HepG2 (cell line): ENCODE data around the gene TTC31. TPM values are rescaled to one million over a fixed set of nuclear protein-coding genes. Genes with fewer than 3 reads are reported as not detected.

Experiments used
- ADNP ChIP-seq: sonication (generic); formaldehyde crosslinking; IDR thresholded peaks from 2 replicates; pipeline ENCODE4 v1.4.0; 2020; ENCODE audit warnings: missing genetic modification reagents
- BRCA1 ChIP-seq: sonication (generic); formaldehyde crosslinking; IDR thresholded peaks from 2 replicates; pipeline ENCODE4 v1.4.0; 2020; ENCODE audit warnings: missing genetic modification reagents
- HDAC2 ChIP-seq: sonication (generic); formaldehyde crosslinking; IDR thresholded peaks from 2 replicates; pipeline ENCODE4 v1.4.0; 2020; ENCODE audit warnings: missing genetic modification reagents
- MED13 ChIP-seq: sonication (generic); formaldehyde crosslinking; IDR thresholded peaks from 2 replicates; pipeline ENCODE4 v1.5.0; 2020; ENCODE audit warnings: missing genetic modification reagents
- RFXANK ChIP-seq: IDR thresholded peaks from 2 replicates; pipeline ENCODE4 v1.6.1; 2016
- SATB2 ChIP-seq: sonication (generic); formaldehyde crosslinking; IDR thresholded peaks from 2 replicates; pipeline ENCODE4 v1.5.0; 2020; ENCODE audit warnings: missing genetic modification reagents
- YEATS4 ChIP-seq: sonication (generic); formaldehyde crosslinking; IDR thresholded peaks from 2 replicates; pipeline ENCODE4 v1.4.0; 2020; ENCODE audit warnings: missing genetic modification reagents, borderline replicate concordance
- ZBTB20 ChIP-seq: sonication (generic); formaldehyde crosslinking; IDR thresholded peaks from 2 replicates; pipeline ENCODE4 v1.8.1; 2023; ENCODE audit warnings: missing genetic modification reagents, low read depth, mild to moderate bottlenecking, borderline replicate concordance
- ZBTB38 ChIP-seq: sonication (generic); formaldehyde crosslinking; IDR thresholded peaks from 2 replicates; pipeline ENCODE4 v1.5.1; 2020; ENCODE audit warnings: mild to moderate bottlenecking, missing genetic modification reagents
- ZBTB7B ChIP-seq: sonication (generic); formaldehyde crosslinking; IDR thresholded peaks from 2 replicates; pipeline ENCODE4 v1.4.0; 2020; ENCODE audit warnings: missing genetic modification reagents
- ZIK1 ChIP-seq: sonication (generic); formaldehyde crosslinking; IDR thresholded peaks from 2 replicates; pipeline ENCODE4 v1.5.0; 2020; ENCODE audit warnings: mild to moderate bottlenecking, low read depth, missing genetic modification reagents, borderline replicate concordance
- ZNF567 ChIP-seq: sonication (generic); formaldehyde crosslinking; IDR thresholded peaks from 2 replicates; pipeline ENCODE4 v1.8.1; 2023; ENCODE audit warnings: mild to moderate bottlenecking, missing genetic modification reagents, borderline replicate concordance
- polyA plus RNA-seq, 8 experiments: library from polyadenylated mRNA; depleted of rRNA in 3 of 8; stranded (reverse) in 7 of 8; unstranded in 1 of 8; fragments of >200 nt; fragmentation: Illumina TruSeq in 4 of 8; extraction: Trizol in 4 of 8; gene quantifications; 2 replicates each; pipeline versions ENCODE4 v1.2.1 to v1.2.3, GENCODE V29; 2011 to 2016; ENCODE audit warnings: low read depth in 4 of 8, missing spikeins in 1 of 8, mixed read lengths in 1 of 8; ENCODE audit not compliant: insufficient read depth in 1 of 8
- total RNA-seq, 5 experiments: library from RNA; depleted of rRNA; stranded (reverse); fragments of >200 nt; fragmentation: Illumina TruSeq; extraction: Trizol; gene quantifications; 2 replicates each; pipeline ENCODE4 v1.2.3, GENCODE V29; 2016; ENCODE audit warnings: low read depth in 1 of 5
- TF ChIP-seq, protein P1 (sequence below): sonication (generic); formaldehyde crosslinking; IDR thresholded peaks from 2 replicates; pipeline ENCODE4 v1.4.0; 2020; ENCODE audit warnings: missing genetic modification reagents
- TF ChIP-seq, protein P2 (sequence below): IDR thresholded peaks from 2 replicates; pipeline ENCODE4 v1.4.0; 2020; ENCODE audit warnings: mild to moderate bottlenecking, missing genetic modification reagents
- TF ChIP-seq, protein P3 (sequence below): sonication (generic); formaldehyde crosslinking; IDR thresholded peaks from 2 replicates; pipeline ENCODE4 v1.5.0; 2020; ENCODE audit warnings: missing genetic modification reagents
- TF ChIP-seq, protein P4 (sequence below): sonication (generic); formaldehyde crosslinking; IDR thresholded peaks from 2 replicates; pipeline ENCODE4 v1.5.0; 2020; ENCODE audit warnings: missing genetic modification reagents
- TF ChIP-seq, protein P5 (sequence below): sonication (generic); formaldehyde crosslinking; IDR thresholded peaks from 2 replicates; pipeline ENCODE4 v1.4.0; 2020; ENCODE audit warnings: missing genetic modification reagents, borderline replicate concordance

TTC31 gene
- total and polyA plus RNA-seq, 2 of the 13 experiments (the other 11 are each of a cell fraction or from before 2014, with no cell fraction given): 28.3 to 39.5 TPM

DNA sequence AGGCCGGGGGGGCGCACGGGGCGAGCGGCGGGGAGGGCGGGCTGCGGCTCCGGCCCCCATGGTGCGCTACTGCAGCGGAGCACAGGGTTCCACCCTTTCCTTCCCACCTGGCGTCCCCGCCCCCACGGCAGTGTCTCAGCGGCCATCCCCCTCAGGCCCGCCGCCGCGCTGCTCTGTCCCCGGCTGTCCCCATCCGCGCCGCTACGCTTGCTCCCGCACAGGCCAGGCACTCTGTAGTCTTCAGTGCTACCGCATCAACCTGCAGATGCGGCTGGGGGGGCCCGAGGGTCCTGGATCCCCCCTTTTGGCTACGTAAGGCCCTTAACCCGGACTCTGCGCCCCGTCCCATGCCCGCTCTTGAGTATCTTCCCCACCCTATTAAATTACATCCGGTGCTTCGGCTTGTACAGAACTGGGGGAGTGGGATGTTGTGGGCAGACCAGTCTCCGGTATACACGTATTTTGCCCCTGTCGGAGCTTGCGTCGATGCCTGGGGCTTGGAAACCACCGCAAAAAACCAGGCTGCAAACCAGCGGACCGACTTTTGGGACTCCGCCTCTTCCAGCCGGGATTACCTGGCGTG, 25.2 kb upstream of the TTC31 start (continued):
- TF ChIP-seq MED13 (peak; percentile 56; the same call in 1 of the 2 replicates), ZBTB20 (CRISPR knock-in tag) (peak; percentile 81; the same call in 1 of the 2 replicates), YEATS4 (peak; percentile 82), BRCA1 (CRISPR knock-in tag) (no peak), ZBTB7B (peak; percentile 90), SATB2 (CRISPR knock-in tag) (no peak), ZNF567 (CRISPR knock-in tag) (no peak), HDAC2 (CRISPR knock-in tag) (no peak), RFXANK (CRISPR knock-in tag) (no peak), ZBTB38 (CRISPR knock-in tag) (peak; percentile 54), ZIK1 (CRISPR knock-in tag) (0 out of 2 replicates have a peak, but pooled peaks have one; percentile 49), ADNP (no peak)
- TF ChIP-seq, protein P1, sequence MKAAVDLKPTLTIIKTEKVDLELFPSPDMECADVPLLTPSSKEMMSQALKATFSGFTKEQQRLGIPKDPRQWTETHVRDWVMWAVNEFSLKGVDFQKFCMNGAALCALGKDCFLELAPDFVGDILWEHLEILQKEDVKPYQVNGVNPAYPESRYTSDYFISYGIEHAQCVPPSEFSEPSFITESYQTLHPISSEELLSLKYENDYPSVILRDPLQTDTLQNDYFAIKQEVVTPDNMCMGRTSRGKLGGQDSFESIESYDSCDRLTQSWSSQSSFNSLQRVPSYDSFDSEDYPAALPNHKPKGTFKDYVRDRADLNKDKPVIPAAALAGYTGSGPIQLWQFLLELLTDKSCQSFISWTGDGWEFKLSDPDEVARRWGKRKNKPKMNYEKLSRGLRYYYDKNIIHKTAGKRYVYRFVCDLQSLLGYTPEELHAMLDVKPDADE: no peak
- TF ChIP-seq, protein P2, sequence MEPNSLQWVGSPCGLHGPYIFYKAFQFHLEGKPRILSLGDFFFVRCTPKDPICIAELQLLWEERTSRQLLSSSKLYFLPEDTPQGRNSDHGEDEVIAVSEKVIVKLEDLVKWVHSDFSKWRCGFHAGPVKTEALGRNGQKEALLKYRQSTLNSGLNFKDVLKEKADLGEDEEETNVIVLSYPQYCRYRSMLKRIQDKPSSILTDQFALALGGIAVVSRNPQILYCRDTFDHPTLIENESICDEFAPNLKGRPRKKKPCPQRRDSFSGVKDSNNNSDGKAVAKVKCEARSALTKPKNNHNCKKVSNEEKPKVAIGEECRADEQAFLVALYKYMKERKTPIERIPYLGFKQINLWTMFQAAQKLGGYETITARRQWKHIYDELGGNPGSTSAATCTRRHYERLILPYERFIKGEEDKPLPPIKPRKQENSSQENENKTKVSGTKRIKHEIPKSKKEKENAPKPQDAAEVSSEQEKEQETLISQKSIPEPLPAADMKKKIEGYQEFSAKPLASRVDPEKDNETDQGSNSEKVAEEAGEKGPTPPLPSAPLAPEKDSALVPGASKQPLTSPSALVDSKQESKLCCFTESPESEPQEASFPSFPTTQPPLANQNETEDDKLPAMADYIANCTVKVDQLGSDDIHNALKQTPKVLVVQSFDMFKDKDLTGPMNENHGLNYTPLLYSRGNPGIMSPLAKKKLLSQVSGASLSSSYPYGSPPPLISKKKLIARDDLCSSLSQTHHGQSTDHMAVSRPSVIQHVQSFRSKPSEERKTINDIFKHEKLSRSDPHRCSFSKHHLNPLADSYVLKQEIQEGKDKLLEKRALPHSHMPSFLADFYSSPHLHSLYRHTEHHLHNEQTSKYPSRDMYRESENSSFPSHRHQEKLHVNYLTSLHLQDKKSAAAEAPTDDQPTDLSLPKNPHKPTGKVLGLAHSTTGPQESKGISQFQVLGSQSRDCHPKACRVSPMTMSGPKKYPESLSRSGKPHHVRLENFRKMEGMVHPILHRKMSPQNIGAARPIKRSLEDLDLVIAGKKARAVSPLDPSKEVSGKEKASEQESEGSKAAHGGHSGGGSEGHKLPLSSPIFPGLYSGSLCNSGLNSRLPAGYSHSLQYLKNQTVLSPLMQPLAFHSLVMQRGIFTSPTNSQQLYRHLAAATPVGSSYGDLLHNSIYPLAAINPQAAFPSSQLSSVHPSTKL (CRISPR knock-in tag): no peak
- TF ChIP-seq, protein P3, sequence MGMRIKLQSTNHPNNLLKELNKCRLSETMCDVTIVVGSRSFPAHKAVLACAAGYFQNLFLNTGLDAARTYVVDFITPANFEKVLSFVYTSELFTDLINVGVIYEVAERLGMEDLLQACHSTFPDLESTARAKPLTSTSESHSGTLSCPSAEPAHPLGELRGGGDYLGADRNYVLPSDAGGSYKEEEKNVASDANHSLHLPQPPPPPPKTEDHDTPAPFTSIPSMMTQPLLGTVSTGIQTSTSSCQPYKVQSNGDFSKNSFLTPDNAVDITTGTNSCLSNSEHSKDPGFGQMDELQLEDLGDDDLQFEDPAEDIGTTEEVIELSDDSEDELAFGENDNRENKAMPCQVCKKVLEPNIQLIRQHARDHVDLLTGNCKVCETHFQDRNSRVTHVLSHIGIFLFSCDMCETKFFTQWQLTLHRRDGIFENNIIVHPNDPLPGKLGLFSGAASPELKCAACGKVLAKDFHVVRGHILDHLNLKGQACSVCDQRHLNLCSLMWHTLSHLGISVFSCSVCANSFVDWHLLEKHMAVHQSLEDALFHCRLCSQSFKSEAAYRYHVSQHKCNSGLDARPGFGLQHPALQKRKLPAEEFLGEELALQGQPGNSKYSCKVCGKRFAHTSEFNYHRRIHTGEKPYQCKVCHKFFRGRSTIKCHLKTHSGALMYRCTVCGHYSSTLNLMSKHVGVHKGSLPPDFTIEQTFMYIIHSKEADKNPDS (CRISPR knock-in tag): peak; percentile 60; the same call in 1 of the 2 replicates
- TF ChIP-seq, protein P4, sequence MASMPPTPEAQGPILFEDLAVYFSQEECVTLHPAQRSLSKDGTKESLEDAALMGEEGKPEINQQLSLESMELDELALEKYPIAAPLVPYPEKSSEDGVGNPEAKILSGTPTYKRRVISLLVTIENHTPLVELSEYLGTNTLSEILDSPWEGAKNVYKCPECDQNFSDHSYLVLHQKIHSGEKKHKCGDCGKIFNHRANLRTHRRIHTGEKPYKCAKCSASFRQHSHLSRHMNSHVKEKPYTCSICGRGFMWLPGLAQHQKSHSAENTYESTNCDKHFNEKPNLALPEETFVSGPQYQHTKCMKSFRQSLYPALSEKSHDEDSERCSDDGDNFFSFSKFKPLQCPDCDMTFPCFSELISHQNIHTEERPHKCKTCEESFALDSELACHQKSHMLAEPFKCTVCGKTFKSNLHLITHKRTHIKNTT (CRISPR knock-in tag): no peak
- TF ChIP-seq, protein P5, sequence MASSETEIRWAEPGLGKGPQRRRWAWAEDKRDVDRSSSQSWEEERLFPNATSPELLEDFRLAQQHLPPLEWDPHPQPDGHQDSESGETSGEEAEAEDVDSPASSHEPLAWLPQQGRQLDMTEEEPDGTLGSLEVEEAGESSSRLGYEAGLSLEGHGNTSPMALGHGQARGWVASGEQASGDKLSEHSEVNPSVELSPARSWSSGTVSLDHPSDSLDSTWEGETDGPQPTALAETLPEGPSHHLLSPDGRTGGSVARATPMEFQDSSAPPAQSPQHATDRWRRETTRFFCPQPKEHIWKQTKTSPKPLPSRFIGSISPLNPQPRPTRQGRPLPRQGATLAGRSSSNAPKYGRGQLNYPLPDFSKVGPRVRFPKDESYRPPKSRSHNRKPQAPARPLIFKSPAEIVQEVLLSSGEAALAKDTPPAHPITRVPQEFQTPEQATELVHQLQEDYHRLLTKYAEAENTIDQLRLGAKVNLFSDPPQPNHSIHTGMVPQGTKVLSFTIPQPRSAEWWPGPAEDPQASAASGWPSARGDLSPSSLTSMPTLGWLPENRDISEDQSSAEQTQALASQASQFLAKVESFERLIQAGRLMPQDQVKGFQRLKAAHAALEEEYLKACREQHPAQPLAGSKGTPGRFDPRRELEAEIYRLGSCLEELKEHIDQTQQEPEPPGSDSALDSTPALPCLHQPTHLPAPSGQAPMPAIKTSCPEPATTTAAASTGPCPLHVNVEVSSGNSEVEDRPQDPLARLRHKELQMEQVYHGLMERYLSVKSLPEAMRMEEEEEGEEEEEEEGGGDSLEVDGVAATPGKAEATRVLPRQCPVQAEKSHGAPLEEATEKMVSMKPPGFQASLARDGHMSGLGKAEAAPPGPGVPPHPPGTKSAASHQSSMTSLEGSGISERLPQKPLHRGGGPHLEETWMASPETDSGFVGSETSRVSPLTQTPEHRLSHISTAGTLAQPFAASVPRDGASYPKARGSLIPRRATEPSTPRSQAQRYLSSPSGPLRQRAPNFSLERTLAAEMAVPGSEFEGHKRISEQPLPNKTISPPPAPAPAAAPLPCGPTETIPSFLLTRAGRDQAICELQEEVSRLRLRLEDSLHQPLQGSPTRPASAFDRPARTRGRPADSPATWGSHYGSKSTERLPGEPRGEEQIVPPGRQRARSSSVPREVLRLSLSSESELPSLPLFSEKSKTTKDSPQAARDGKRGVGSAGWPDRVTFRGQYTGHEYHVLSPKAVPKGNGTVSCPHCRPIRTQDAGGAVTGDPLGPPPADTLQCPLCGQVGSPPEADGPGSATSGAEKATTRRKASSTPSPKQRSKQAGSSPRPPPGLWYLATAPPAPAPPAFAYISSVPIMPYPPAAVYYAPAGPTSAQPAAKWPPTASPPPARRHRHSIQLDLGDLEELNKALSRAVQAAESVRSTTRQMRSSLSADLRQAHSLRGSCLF (CRISPR knock-in tag): no peak
